ENCODE measurements around the gene ANO3. TPM values are rescaled to one million over a fixed set of nuclear protein-coding genes. Genes with fewer than 3 reads are reported as not detected.

ANO3 gene
- polyA plus RNA-seq, 1 experiment, result 3.0 TPM

DNA sequence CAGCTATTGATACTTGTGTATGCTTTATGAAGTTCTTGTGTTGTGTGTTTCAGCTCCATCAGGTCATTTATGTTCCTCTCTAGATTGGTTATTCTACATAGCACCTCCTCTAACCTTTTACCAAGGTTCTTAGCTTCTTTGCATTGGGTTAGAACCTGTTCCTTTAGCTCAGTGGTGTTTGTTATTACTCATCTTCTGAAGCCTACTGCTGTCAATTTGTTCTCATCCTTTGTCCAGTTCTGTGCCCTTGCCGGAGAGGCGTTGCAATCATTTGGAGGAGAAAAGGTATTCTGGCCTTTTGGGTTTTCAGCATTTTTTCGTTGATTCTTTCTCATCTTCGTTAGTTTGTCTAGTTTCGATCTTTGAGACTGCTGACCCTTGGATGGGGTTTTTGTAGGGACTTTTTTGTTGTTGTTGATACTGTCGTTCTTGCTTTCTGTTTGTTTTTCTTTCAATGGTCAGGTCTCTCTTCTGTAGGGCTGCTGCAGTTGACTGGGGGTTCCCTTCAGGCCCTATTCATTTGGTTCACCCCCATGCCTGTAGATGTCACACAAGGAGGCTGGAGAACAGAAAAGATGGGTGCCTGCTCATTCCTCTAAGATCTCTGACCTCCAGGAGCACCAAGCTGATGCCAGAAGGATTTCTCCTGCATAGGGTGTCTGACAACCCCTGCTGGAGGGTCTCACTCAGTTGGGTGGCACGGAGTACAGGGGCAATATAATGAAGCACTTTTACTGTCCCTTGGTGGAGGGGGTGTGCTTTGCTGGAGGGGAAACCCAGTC lies 276.0 kb downstream of the ANO3 start:
- POLR2A ChIA-PET, result no interaction called here

DNA sequence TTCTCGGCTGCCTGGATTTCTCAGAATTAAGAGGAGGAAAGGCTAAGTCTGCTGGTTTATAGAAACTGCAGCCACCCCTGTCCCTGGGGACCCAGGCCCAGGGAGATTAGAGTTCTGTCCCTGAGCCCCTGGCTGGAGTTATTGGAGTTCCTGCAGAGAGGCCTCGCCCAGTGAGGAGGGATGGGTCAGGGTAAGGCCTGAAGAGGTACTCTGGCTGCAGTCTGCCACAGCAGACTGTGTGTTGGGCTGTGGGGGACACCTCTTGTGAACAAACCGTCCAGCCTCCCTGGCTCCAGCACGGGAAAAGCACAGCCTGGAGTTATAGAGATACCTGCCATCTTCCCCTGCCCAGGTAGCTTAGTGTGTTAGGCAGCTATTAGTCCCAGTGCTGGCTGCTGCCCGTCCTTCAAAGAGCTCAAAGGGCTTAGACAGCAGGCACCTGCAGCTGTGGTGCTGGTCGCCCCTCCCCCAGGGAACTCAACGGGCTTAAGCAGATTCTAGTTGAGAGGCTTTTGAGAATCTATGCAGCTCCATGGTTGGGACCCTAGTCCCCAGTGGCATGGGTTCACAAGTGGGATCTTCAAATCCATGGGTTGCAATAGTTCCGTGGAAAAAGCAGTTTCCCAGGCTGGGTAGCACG lies 276.7 kb downstream of the ANO3 start:
- DNase-seq (ENCODE audit: low read depth), result no peak
- Histone ChIP-seq H3K27me3 (ENCODE audit: control insufficient read depth, insufficient read depth, low read length) (no peaks in the 10 kb centered on the region), H3K36me3 (ENCODE audit: control insufficient read depth, insufficient read depth, low read length) (no peaks in the 10 kb centered on the region), H3K4me3 (ENCODE audit: low read depth, low read length) (no peak overlapping the region)
- CTCF ChIA-PET, result interaction anchor here (1.2 kb wide), 1 partner anchor 301 kb away, joined by 3 read pairs; no protein-coding TSS in a partner anchor
- TF ChIP-seq, protein P1, sequence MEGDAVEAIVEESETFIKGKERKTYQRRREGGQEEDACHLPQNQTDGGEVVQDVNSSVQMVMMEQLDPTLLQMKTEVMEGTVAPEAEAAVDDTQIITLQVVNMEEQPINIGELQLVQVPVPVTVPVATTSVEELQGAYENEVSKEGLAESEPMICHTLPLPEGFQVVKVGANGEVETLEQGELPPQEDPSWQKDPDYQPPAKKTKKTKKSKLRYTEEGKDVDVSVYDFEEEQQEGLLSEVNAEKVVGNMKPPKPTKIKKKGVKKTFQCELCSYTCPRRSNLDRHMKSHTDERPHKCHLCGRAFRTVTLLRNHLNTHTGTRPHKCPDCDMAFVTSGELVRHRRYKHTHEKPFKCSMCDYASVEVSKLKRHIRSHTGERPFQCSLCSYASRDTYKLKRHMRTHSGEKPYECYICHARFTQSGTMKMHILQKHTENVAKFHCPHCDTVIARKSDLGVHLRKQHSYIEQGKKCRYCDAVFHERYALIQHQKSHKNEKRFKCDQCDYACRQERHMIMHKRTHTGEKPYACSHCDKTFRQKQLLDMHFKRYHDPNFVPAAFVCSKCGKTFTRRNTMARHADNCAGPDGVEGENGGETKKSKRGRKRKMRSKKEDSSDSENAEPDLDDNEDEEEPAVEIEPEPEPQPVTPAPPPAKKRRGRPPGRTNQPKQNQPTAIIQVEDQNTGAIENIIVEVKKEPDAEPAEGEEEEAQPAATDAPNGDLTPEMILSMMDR (IDR thresholded peaks at IDR 0.05; ENCODE audit: insufficient read depth, low read depth, low read length), result no peak
- POLR2A ChIA-PET, result no interaction called here

More for the DNA sequence above, 276.0 kb downstream of the ANO3 start:
- CTCF ChIA-PET, result interaction anchor here (1.2 kb wide), 1 partner anchor 300 kb away, joined by 3 read pairs; no protein-coding TSS in a partner anchor
- TF ChIP-seq, protein P1 (IDR thresholded peaks at IDR 0.05; ENCODE audit: insufficient read depth, low read depth, low read length), result no peak
- no peak overlapping the region for H3K4me3 ChIP-seq (ENCODE audit: low read depth, low read length)
- H3K27me3 ChIP-seq (ENCODE audit: control insufficient read depth, insufficient read depth, low read length), result no peaks in the 10 kb centered on the region
- no peak for DNase-seq (ENCODE audit: low read depth)
- no peaks in the 10 kb centered on the region for H3K36me3 ChIP-seq (ENCODE audit: control insufficient read depth, insufficient read depth, low read length)

DNA sequence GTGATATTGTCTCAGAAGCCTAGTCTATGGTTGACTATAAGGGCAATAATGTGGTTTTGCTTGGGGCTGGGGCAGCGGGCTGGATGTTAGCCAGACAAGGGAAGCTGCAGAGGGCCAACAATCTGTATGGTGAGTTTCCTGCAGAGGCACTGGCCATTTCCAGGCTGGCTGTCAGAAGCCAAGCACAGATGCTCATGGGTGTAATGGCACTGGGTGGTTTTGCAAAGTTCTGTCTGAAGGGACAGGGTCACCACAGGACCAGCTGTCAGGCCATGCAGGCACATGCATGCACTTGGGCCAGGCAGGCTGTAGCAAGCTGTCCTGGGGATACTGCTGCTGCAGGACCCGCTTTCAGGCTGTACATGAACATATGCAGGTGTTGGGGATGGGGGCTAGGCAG lies 281.8 kb downstream of the ANO3 start:
- no peak for DNase-seq (ENCODE audit: low read depth)
- Histone ChIP-seq H3K36me3 (ENCODE audit: control insufficient read depth, insufficient read depth, low read length) (no peaks in the 10 kb centered on the region), H3K27me3 (ENCODE audit: control insufficient read depth, insufficient read depth, low read length) (no peaks in the 10 kb centered on the region), H3K4me3 (ENCODE audit: low read depth, low read length) (no peak overlapping the region)
- ChIA-PET CTCF (interaction anchor here (1.0 kb wide), 1 partner anchor 11 kb away, joined by 3 read pairs; no protein-coding TSS in a partner anchor), POLR2A (no interaction called here)
- TF ChIP-seq, protein P1 (IDR thresholded peaks at IDR 0.05; ENCODE audit: insufficient read depth, low read depth, low read length), result no peak

DNA sequence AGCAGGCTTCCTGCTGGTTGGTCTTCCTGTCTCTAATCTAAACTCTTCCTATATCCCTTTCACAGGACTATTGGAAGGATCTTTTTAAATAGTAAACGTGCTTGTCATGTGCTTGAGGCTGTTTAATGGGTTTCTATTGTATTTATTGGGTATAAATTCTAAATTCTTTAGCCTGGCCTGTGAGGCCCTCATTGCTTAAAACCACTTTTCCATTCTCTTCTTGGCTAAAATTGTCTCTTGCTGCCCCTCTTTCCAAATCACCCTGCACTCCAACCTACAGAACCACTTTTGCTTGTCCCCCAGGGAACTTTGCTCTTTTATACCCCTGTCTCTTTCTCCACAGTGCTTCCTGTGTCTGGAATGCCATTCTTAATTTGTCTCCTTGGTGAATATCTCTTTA lies 286.5 kb downstream of the ANO3 start:
- Histone ChIP-seq H3K27me3 (ENCODE audit: control insufficient read depth, insufficient read depth, low read length) (no peaks in the 10 kb centered on the region), H3K36me3 (ENCODE audit: control insufficient read depth, insufficient read depth, low read length) (no peaks in the 10 kb centered on the region), H3K4me3 (ENCODE audit: low read depth, low read length) (no peak overlapping the region)
- no peak for DNase-seq (ENCODE audit: low read depth)
- ChIA-PET CTCF (no interaction called here), POLR2A (no interaction called here)
- TF ChIP-seq, protein P1 (IDR thresholded peaks at IDR 0.05; ENCODE audit: insufficient read depth, low read depth, low read length), result no peak

DNA sequence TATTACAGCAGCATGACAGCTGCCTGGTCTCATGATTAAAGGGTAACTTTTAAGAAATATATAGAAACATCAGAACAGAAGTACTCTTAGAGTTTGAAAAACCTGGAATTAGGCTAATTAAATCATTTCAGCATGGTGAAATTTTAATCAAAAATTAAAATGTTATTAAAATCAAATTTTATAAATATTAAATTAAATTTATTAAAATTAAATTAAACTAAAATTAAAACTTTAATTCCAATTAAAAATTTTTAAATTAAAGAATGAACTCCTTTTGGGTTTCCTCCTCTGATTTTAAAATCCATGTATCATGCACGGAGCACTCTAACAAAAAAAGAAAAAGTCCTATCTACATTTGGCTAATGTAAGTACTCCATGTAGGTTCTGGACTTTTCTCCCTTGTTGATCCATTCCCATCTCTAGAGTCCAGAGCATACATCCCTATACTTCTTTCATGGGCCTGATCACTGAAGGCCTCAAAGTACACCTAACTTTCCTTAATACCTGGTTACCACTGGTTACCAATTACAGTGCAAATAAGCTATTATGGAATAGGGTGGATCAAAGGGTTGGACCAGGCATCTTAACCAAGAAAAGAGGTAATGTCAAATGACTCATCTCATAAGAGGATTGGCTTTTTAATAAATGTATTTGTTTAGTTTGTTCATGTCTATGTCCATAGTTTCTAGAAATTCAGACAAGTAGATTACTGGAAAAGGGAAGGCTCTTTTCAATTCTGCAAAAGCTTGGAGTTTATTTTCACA lies 288.5 kb downstream of the ANO3 start:
- CTCF ChIA-PET, result interaction anchor here (1.0 kb wide), 1 partner anchor 879 kb away, joined by 4 read pairs; no protein-coding TSS in a partner anchor
- POLR2A ChIA-PET, result no interaction called here
- no peak for DNase-seq (ENCODE audit: low read depth)
- Histone ChIP-seq H3K27me3 (ENCODE audit: control insufficient read depth, insufficient read depth, low read length) (no peaks in the 10 kb centered on the region), H3K4me3 (ENCODE audit: low read depth, low read length) (no peak overlapping the region), H3K36me3 (ENCODE audit: control insufficient read depth, insufficient read depth, low read length) (no peaks in the 10 kb centered on the region)
- TF ChIP-seq, protein P1 (IDR thresholded peaks at IDR 0.05; ENCODE audit: insufficient read depth, low read depth, low read length), result no peak

Measured in BJ (cell line).